Activated CD4-positive, alpha-beta T cell treated with anti-CD3 and anti-CD28 coated beads, Interleukin-10, Interleukin-2, amounts not matched to agents 100 ng/mL and 50 ng/mL, durations not matched to agents 16 hours and 8 hours (primary cell): ENCODE results near the gene LHFPL3.
"Not testable (repeated sequence)": the region's sequence is repeated elsewhere in the genome, so short reads cannot be mapped to it uniquely, and the experiment has no call there.

Experiments used
- DNase-seq: peaks from one replicate; pipeline ENCODE4 v3.0.0-alpha.2; 2020

LHFPL3 gene

GRCh38 chr7:104625956-104626355, 297.6 kb downstream of the LHFPL3 start:
- DNase-seq: no peak

GRCh38 chr7:104627516-104627915, 299.1 kb downstream of the LHFPL3 start:
- no peak for DNase-seq

GRCh38 chr7:104628017-104628416, 299.6 kb downstream of the LHFPL3 start:
- DNase-seq: no peak

GRCh38 chr7:104629408-104629807, 301.0 kb downstream of the LHFPL3 start:
- DNase-seq: no peak

GRCh38 chr7:104640506-104640905, 312.1 kb downstream of the LHFPL3 start:
- DNase-seq: no peak

GRCh38 chr7:104642560-104642959, 314.2 kb downstream of the LHFPL3 start:
- DNase-seq: no peak

- peak; percentile 9 for DNase-seq
Observed at GRCh38 chr7:104643587-104644217, 315.3 kb downstream of the LHFPL3 start.

GRCh38 chr7:104650991-104651640, 322.7 kb downstream of the LHFPL3 start:
- DNase-seq: no peak

GRCh38 chr7:104652434-104652833, 324.0 kb downstream of the LHFPL3 start:
- no peak for DNase-seq

GRCh38 chr7:104652865-104653264, 324.5 kb downstream of the LHFPL3 start:
- DNase-seq: no peak

GRCh38 chr7:104653825-104654401, 325.5 kb downstream of the LHFPL3 start:
- no peak for DNase-seq

GRCh38 chr7:104655592-104655991, 327.2 kb downstream of the LHFPL3 start:
- no peak for DNase-seq

GRCh38 chr7:104656467-104656866, 328.1 kb downstream of the LHFPL3 start:
- no peak for DNase-seq

- no peak for DNase-seq
Observed at GRCh38 chr7:104657134-104657533, 328.7 kb downstream of the LHFPL3 start.

- no peak for DNase-seq
Observed at GRCh38 chr7:104661575-104661974, 333.2 kb downstream of the LHFPL3 start.

- no peak for DNase-seq
Observed at GRCh38 chr7:104664648-104665047, 336.2 kb downstream of the LHFPL3 start.

GRCh38 chr7:104677587-104677986, 349.2 kb downstream of the LHFPL3 start:
- DNase-seq: no peak

GRCh38 chr7:104679085-104679484, 350.7 kb downstream of the LHFPL3 start:
- peak; percentile 1 for DNase-seq

GRCh38 chr7:104686286-104686685, 357.9 kb downstream of the LHFPL3 start:
- DNase-seq: no peak

- no peak for DNase-seq
Observed at GRCh38 chr7:104694710-104695109, 366.3 kb downstream of the LHFPL3 start.

GRCh38 chr7:104695563-104695962, 367.2 kb downstream of the LHFPL3 start:
- no peak for DNase-seq

GRCh38 chr7:104700336-104700735, 371.9 kb downstream of the LHFPL3 start:
- no peak for DNase-seq

GRCh38 chr7:104721027-104721426, 392.6 kb downstream of the LHFPL3 start:
- DNase-seq: not testable (repeated sequence)

- no peak for DNase-seq
Observed at GRCh38 chr7:104723001-104723400, 394.6 kb downstream of the LHFPL3 start.
